HepG2 (cell line): ENCODE measurements around the gene LMNTD1. TPM values are rescaled to one million over a fixed set of nuclear protein-coding genes. Genes with fewer than 3 reads are reported as not detected.

Experiments used
- ATAC-seq: fragments of 200-7000 bp; cut with Tn5 transposase; 3 replicates; pipeline ENCODE4 v1.9.1; 2020; ENCODE audit warnings: mild to moderate bottlenecking, moderate library complexity
- BruUV-seq: library from RNA; stranded (reverse); fragments of 400-500 nt; replicated peaks from 2 replicates; lab custom pipeline; 2021; lab: Mats Ljungman, UMichigan
- CTCF ChIA-PET: fragments of 300-600 bp; formaldehyde crosslinking; extraction: SDS; loops from one replicate; lab custom pipeline; 2021; ENCODE audit warnings: low total read pairs, inconsistent platforms, low intra/inter-chr PET ratio; lab: Yijun Ruan, JAX
- POLR2A ChIA-PET: fragments of 350-600 bp; sonication (Branson Sonifier 250); formaldehyde crosslinking; loops from one replicate; lab custom pipeline; 2020; ENCODE audit warnings: antibody characterized with exemption, inconsistent platforms; lab: Yijun Ruan, JAX
- DNase-seq: peaks from one replicate; pipeline ENCODE4 v3.0.0-alpha.2; 2015; ENCODE audit warnings: low spot score
- FAIRE-seq: peaks from 3 replicates; lab custom pipeline; 2011; peaks lifted over from hg19 to GRCh38; lab: Jason Lieb, UNC
- H2AFZ ChIP-seq: one replicate; pipeline ENCODE4 v1.6.1; 2011; ENCODE audit warnings: low read length, inconsistent platforms
- H3K27ac ChIP-seq: fragments of 300-600 bp; 3 replicates; pipeline ENCODE4 v1.8.0; 2011; ENCODE audit warnings: mixed run types, mild to moderate bottlenecking, mixed read lengths, low read length, inconsistent platforms; ENCODE audit not compliant: insufficient read depth; ENCODE audit errors: extremely low read length
- H3K27me3 ChIP-seq, 2 experiments: fragments of 200-600 bp in 1 of 2; 2 replicates in 1 of 2; 3 replicates in 1 of 2; pipeline versions ENCODE4 v1.6.0 to v1.8.0; 2011; ENCODE audit warnings: low read length in 2 of 2, mild to moderate bottlenecking in 2 of 2, moderate library complexity in 2 of 2, inconsistent platforms in 1 of 2; ENCODE audit not compliant: insufficient read depth in 2 of 2, control insufficient read depth in 1 of 2
- H3K36me3 ChIP-seq, 2 experiments: fragments of 200-600 bp in 1 of 2; replicated peaks in 1 of 2; 2 replicates in 1 of 2; 3 replicates in 1 of 2; pipeline versions ENCODE4 v1.5.1 to v1.8.0; 2011; ENCODE audit warnings: low read length in 2 of 2, inconsistent platforms in 1 of 2; ENCODE audit not compliant: insufficient read depth in 2 of 2, control insufficient read depth in 1 of 2
- H3K4me1 ChIP-seq: 2 replicates; pipeline ENCODE4 v1.5.1; 2012; ENCODE audit warnings: low read length, inconsistent platforms; ENCODE audit not compliant: insufficient read depth
- H3K4me2 ChIP-seq: 2 replicates; pipeline ENCODE4 v1.6.0; 2011; ENCODE audit warnings: low read depth, low read length, inconsistent platforms
- H3K4me3 ChIP-seq, 3 experiments: fragments of 200-600 bp in 1 of 3; sonication (generic), shearing (Covaris generic) in 1 of 3; replicated peaks in 1 of 3; 2 replicates each; pipeline ENCODE4 v1.5.1; 2011 to 2016; ENCODE audit warnings: low read length in 3 of 3, inconsistent platforms in 2 of 3, low read depth in 2 of 3, mild to moderate bottlenecking in 2 of 3, control low read depth in 1 of 3, mixed read lengths in 1 of 3; ENCODE audit not compliant: insufficient read depth in 1 of 3
- H3K79me2 ChIP-seq: one replicate; pipeline ENCODE4 v1.6.1; 2011; ENCODE audit warnings: low read length, inconsistent platforms; ENCODE audit not compliant: insufficient read depth
- H3K9ac ChIP-seq: 2 replicates; pipeline ENCODE4 v1.6.0; 2011; ENCODE audit warnings: mild to moderate bottlenecking, low read depth, low read length, inconsistent platforms; ENCODE audit not compliant: insufficient read depth
- H3K9me3 ChIP-seq: 2 replicates; pipeline ENCODE4 v1.5.1; 2012; ENCODE audit warnings: mild to moderate bottlenecking, low read length
- H4K20me1 ChIP-seq: 2 replicates; pipeline ENCODE4 v1.6.0; 2011; ENCODE audit warnings: inconsistent platforms, mild to moderate bottlenecking, low read length, moderate library complexity; ENCODE audit not compliant: insufficient read depth
- ATM ChIP-seq: fragments of 450-650 bp; IDR thresholded peaks from 2 replicates; pipeline ENCODE4 v1.7.1; 2017; ENCODE audit warnings: mild to moderate bottlenecking, borderline replicate concordance
- RBAK ChIP-seq: sonication (generic); formaldehyde crosslinking; IDR thresholded peaks from 2 replicates; pipeline ENCODE4 v1.5.1; 2020; ENCODE audit warnings: mild to moderate bottlenecking, missing genetic modification reagents
- SETDB1 ChIP-seq: sonication (generic); formaldehyde crosslinking; IDR thresholded peaks from 2 replicates; pipeline ENCODE4 v1.5.1; 2020; ENCODE audit warnings: missing genetic modification reagents, mild to moderate bottlenecking, borderline replicate concordance
- SIX1 ChIP-seq: sonication (generic); formaldehyde crosslinking; IDR thresholded peaks from 2 replicates; pipeline ENCODE4 v1.4.0; 2020; ENCODE audit warnings: missing genetic modification reagents, borderline replicate concordance
- SMARCC2 ChIP-seq: fragments of 450-650 bp; IDR thresholded peaks from 2 replicates; pipeline ENCODE4 v1.6.1; 2017; ENCODE audit warnings: antibody characterized with exemption, mild to moderate bottlenecking
- SRSF4 ChIP-seq: fragments of 200-400 bp; formaldehyde crosslinking; IDR thresholded peaks from one replicate; pipeline ENCODE4 v1.6.1; 2018; ENCODE audit warnings: mild to moderate bottlenecking, low read depth, low read length, moderate library complexity; ENCODE audit not compliant: poor library complexity, severe bottlenecking
- ZBTB49 ChIP-seq: sonication (generic); formaldehyde crosslinking; IDR thresholded peaks from 2 replicates; pipeline ENCODE4 v1.4.0; 2020; ENCODE audit warnings: missing genetic modification reagents, borderline replicate concordance
- ZMYM2 ChIP-seq: sonication (generic); formaldehyde crosslinking; IDR thresholded peaks from 2 replicates; pipeline ENCODE4 v1.8.0; 2022; ENCODE audit warnings: mild to moderate bottlenecking, missing genetic modification reagents
- ZNF17 ChIP-seq: sonication (generic); formaldehyde crosslinking; IDR thresholded peaks from 2 replicates; pipeline ENCODE4 v1.5.0; 2020; ENCODE audit warnings: mild to moderate bottlenecking, missing genetic modification reagents
- ZNF224 ChIP-seq: sonication (generic); formaldehyde crosslinking; IDR thresholded peaks from 2 replicates; pipeline ENCODE4 v1.5.0; 2020; ENCODE audit warnings: mild to moderate bottlenecking, missing genetic modification reagents
- ZNF350 ChIP-seq: sonication (generic); formaldehyde crosslinking; IDR thresholded peaks from 2 replicates; pipeline ENCODE4 v1.4.0; 2020; ENCODE audit warnings: mild to moderate bottlenecking, low read depth, missing genetic modification reagents, borderline replicate concordance
- ZNF430 ChIP-seq: sonication (generic); formaldehyde crosslinking; IDR thresholded peaks from 2 replicates; pipeline ENCODE4 v1.9.0; 2021; ENCODE audit warnings: mild to moderate bottlenecking, missing genetic modification reagents
- ZNF558 ChIP-seq: sonication (generic); formaldehyde crosslinking; IDR thresholded peaks from 2 replicates; pipeline ENCODE4 v1.9.0; 2022; ENCODE audit warnings: mild to moderate bottlenecking, missing genetic modification reagents, borderline replicate concordance
- ZNF724P ChIP-seq: sonication (generic); formaldehyde crosslinking; IDR thresholded peaks from 2 replicates; pipeline ENCODE4 v1.8.0; 2022; ENCODE audit warnings: missing genetic modification reagents, borderline replicate concordance
- WGBS: methylation state at CpG from one replicate; pipeline ENCODE4 v1.1.6; 2017; ENCODE audit warnings: low lambda C conversion rate; 5-methylcytosine and 5-hydroxymethylcytosine counted together
- in situ Hi-C: cut with HindIII; loops from 2 replicates; pipeline ENCODE4 v1.10.0; 2017; ENCODE audit warnings: low pct_unique_long_range_greater_than_20kb; ENCODE audit not compliant: extremely low pct_ligation_motif_present
- intact Hi-C: fragments of 100-400 bp; cut with micrococcal nuclease; formaldehyde crosslinking; loops from one replicate; pipeline ENCODE4 v1.10.0; 2022; ENCODE audit not compliant: unreplicated experiment
- polyA plus RNA-seq, 8 experiments: library from polyadenylated mRNA; depleted of rRNA in 3 of 8; stranded (reverse) in 7 of 8; unstranded in 1 of 8; fragments of >200 nt; fragmentation: Illumina TruSeq in 4 of 8; extraction: Trizol in 4 of 8; gene quantifications; 2 replicates each; pipeline versions ENCODE4 v1.2.1 to v1.2.3, GENCODE V29; 2011 to 2016; ENCODE audit warnings: low read depth in 4 of 8, missing spikeins in 1 of 8, mixed read lengths in 1 of 8; ENCODE audit not compliant: insufficient read depth in 1 of 8
- total RNA-seq, 5 experiments: library from RNA; depleted of rRNA; stranded (reverse); fragments of >200 nt; fragmentation: Illumina TruSeq; extraction: Trizol; gene quantifications; 2 replicates each; pipeline ENCODE4 v1.2.3, GENCODE V29; 2016; ENCODE audit warnings: low read depth in 1 of 5
- TF ChIP-seq, protein P1 (sequence below): sonication (generic); formaldehyde crosslinking; IDR thresholded peaks from 2 replicates; pipeline ENCODE4 v1.5.1; 2020; ENCODE audit warnings: missing genetic modification reagents, mild to moderate bottlenecking, borderline replicate concordance
- TF ChIP-seq, protein P2 (sequence below), 2 experiments: IDR thresholded peaks; 2 replicates each; pipeline ENCODE4 v1.6.1; 2011 to 2012; ENCODE audit warnings: low read length in 2 of 2, borderline replicate concordance in 1 of 2, low read depth in 1 of 2, mild to moderate bottlenecking in 1 of 2, moderate library complexity in 1 of 2

The LMNTD1 gene
- total and polyA plus RNA-seq, 2 of the 13 experiments (the other 11 are each of a cell fraction or from before 2014, with no cell fraction given): not detected

DNA sequence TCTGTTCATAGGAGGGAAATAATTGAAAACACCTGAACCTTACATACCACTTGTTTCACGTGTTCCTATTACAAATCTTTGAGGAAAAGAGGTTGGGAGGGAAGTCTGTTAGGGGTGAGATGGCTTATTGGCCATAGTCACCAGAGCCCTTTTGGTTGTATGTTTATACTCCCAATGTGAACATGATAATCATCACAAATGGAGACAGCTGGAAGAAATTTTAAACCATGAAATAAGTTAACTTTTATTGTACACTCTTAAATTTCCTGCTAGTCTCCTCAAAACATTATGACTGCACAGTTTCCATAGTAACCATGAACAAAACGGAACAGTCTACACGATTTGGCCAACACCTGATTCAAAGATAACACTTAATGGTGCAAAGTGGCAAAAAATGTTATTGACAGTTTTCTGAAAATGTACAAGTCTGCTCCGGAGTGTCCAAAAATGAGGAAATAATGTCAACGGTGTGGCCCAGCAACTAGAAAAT, 56.9 kb downstream of the LMNTD1 start:
- POLR2A ChIA-PET: no interaction called here
- WGBS: 35% methylated on average over 5 of the region's 5 CpGs
- no peak for TF ChIP-seq ZMYM2
- no peak for TF ChIP-seq SMARCC2
- TF ChIP-seq, protein P1, sequence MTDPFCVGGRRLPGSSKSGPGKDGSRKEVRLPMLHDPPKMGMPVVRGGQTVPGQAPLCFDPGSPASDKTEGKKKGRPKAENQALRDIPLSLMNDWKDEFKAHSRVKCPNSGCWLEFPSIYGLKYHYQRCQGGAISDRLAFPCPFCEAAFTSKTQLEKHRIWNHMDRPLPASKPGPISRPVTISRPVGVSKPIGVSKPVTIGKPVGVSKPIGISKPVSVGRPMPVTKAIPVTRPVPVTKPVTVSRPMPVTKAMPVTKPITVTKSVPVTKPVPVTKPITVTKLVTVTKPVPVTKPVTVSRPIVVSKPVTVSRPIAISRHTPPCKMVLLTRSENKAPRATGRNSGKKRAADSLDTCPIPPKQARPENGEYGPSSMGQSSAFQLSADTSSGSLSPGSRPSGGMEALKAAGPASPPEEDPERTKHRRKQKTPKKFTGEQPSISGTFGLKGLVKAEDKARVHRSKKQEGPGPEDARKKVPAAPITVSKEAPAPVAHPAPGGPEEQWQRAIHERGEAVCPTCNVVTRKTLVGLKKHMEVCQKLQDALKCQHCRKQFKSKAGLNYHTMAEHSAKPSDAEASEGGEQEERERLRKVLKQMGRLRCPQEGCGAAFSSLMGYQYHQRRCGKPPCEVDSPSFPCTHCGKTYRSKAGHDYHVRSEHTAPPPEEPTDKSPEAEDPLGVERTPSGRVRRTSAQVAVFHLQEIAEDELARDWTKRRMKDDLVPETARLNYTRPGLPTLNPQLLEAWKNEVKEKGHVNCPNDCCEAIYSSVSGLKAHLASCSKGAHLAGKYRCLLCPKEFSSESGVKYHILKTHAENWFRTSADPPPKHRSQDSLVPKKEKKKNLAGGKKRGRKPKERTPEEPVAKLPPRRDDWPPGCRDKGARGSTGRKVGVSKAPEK (CRISPR knock-in tag): no peak
- TF ChIP-seq SRSF4: no peak
- no peak for TF ChIP-seq SETDB1 (CRISPR knock-in tag)
- TF ChIP-seq ZNF17: no peak
- no peak for TF ChIP-seq RBAK
- TF ChIP-seq, protein P2, sequence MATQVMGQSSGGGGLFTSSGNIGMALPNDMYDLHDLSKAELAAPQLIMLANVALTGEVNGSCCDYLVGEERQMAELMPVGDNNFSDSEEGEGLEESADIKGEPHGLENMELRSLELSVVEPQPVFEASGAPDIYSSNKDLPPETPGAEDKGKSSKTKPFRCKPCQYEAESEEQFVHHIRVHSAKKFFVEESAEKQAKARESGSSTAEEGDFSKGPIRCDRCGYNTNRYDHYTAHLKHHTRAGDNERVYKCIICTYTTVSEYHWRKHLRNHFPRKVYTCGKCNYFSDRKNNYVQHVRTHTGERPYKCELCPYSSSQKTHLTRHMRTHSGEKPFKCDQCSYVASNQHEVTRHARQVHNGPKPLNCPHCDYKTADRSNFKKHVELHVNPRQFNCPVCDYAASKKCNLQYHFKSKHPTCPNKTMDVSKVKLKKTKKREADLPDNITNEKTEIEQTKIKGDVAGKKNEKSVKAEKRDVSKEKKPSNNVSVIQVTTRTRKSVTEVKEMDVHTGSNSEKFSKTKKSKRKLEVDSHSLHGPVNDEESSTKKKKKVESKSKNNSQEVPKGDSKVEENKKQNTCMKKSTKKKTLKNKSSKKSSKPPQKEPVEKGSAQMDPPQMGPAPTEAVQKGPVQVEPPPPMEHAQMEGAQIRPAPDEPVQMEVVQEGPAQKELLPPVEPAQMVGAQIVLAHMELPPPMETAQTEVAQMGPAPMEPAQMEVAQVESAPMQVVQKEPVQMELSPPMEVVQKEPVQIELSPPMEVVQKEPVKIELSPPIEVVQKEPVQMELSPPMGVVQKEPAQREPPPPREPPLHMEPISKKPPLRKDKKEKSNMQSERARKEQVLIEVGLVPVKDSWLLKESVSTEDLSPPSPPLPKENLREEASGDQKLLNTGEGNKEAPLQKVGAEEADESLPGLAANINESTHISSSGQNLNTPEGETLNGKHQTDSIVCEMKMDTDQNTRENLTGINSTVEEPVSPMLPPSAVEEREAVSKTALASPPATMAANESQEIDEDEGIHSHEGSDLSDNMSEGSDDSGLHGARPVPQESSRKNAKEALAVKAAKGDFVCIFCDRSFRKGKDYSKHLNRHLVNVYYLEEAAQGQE (IDR thresholded peaks at IDR 0.05; ENCODE audit: borderline replicate concordance in 1 of 2, low read depth in 1 of 2, low read length in 2 of 2): no peak
- TF ChIP-seq SIX1 (CRISPR knock-in tag): no peak
- TF ChIP-seq ZBTB49 (CRISPR knock-in tag): no peak
- TF ChIP-seq ZNF350 (CRISPR knock-in tag): no peak
- TF ChIP-seq ZNF224 (CRISPR knock-in tag): no peak
- TF ChIP-seq ZNF430: no peak
- TF ChIP-seq ZNF558 (CRISPR knock-in tag): no peak
- no peak for TF ChIP-seq ZNF724P
- TF ChIP-seq ATM: no peak

More for the DNA sequence above, 56.9 kb downstream of the LMNTD1 start:
- FAIRE-seq (no peak), DNase-seq (no peak), ATAC-seq (no peak)
- Histone ChIP-seq H2AFZ (no peak overlapping the region), H3K4me3 (no peak overlapping the region), H3K79me2 (no peaks in the 10 kb centered on the region), H3K4me2 (no peak overlapping the region), H3K9me3 (peaks cover 11% of the 10 kb centered on the region; the same call in 1 of the 2 replicates), H3K4me1 (peaks cover 8% of the 10 kb centered on the region; the same call in 1 of the 2 replicates), H3K27me3 (no peaks in the 10 kb centered on the region), H3K9ac (no peak overlapping the region), H3K27ac (no peak overlapping the region), H4K20me1 (no peaks in the 10 kb centered on the region), H3K36me3 (no peaks in the 10 kb centered on the region)
- in situ Hi-C loops: no loop called here
- no TSS peak for BruUV-seq
- intact Hi-C loops: no loop called here
- CTCF ChIA-PET: no interaction called here
